Epithelial cell of esophagus (primary cell): ENCODE measurements around the gene CDH16.

Source experiments
- DNase-seq: peaks from one replicate; pipeline ENCODE4 v3.0.0; 2010; ENCODE audit warnings: low read depth
- H3K4me3 ChIP-seq: 2 replicates; pipeline ENCODE4 v1.5.1; 2011; ENCODE audit warnings: mild to moderate bottlenecking, low read length, control low read depth
- CTCF ChIP-seq: IDR thresholded peaks from 2 replicates; pipeline ENCODE4 v1.5.1; 2011; ENCODE audit warnings: low read depth, mild to moderate bottlenecking, low read length, control low read depth, inconsistent platforms; ENCODE audit not compliant: insufficient read depth; ENCODE audit errors: missing control alignments

The CDH16 gene

GRCh38 chr16:66918803-66919568 lies at the start of gene CDH16:
TSS of gene CDH16 (minus strand) at chr16:66918885. CDS start at chr16:66918065, 820 bp downstream.
- TF ChIP-seq CTCF, result no peak
- no peak within 1 kb of the TSS for H3K4me3 ChIP-seq
- peak; percentile 33 for DNase-seq

- TF ChIP-seq CTCF, result no peak
- H3K4me3 ChIP-seq, result no peak overlapping the region
- DNase-seq, result no peak
Measured at GRCh38 chr16:66964049-66964448, 45.4 kb upstream of the CDH16 start.

- H3K4me3 ChIP-seq, result no peak overlapping the region
- TF ChIP-seq CTCF, result no peak
- no peak for DNase-seq
Measured at GRCh38 chr16:66961914-66962313, 43.2 kb upstream of the CDH16 start.

- no peak within 1 kb of the TSS for H3K4me3 ChIP-seq
- peak; percentile 71 for DNase-seq
- peak; percentile 80 for TF ChIP-seq CTCF
Measured at GRCh38 chr16:66961065-66961744, 42.5 kb upstream of the CDH16 start, which contains the start of gene CES3. TSS of gene CES3 (plus strand) at chr16:66961266. CDS start at chr16:66961308, 42 bp downstream.

GRCh38 chr16:66960270-66960669 lies 41.6 kb upstream of the CDH16 start:
- no peak for DNase-seq
- no peak overlapping the region for H3K4me3 ChIP-seq
- TF ChIP-seq CTCF, result no peak

- no peak overlapping the region for H3K4me3 ChIP-seq
- no peak for TF ChIP-seq CTCF
- DNase-seq, result no peak
Measured at GRCh38 chr16:66959704-66960161, 41.0 kb upstream of the CDH16 start.
